ENCODE results near the gene GFRA1. TPM values are rescaled to one million over a fixed set of nuclear protein-coding genes. Genes with fewer than 3 reads are reported as not detected.

The GFRA1 gene
- total and polyA plus RNA-seq, 7 donors = under 0.01 to 115 (median 38.9) TPM

DNA sequence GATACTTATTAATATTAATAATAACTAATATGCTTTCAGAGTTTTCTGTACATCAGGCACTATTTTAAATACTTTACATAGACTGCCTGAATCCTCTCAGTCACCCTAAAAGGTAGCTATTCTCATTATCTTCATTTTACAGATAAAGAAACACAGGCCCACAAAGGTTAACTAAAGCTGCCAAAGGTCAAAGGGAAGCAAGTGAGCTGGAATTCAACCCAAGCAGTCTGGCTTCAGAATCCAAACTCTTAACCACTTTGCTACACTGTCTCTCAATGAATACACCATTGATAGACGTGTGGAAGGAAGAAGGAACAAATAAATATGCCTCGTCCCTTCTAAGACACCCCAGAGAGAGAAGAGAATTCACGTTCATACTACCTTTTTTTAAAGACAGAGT, 52.0 kb downstream of the GFRA1 start:
- Histone ChIP-seq H3K9me3 (no peaks in the 10 kb centered on the region), H3K4me3 (no peak overlapping the region), H3K4me1 (no peaks in the 10 kb centered on the region), H3K27me3 (no peaks in the 10 kb centered on the region), H3K36me3 (no peaks in the 10 kb centered on the region), H3K27ac (no peak overlapping the region)
- intact Hi-C loops (cut with DNase I) = no loop called here
- WGBS, 2 donors = 63 to 75% methylated on average over 3 of the region's 3 CpGs
- TF ChIP-seq POLR2A (IDR thresholded peaks at IDR 0.05) (no peak), EP300 (IDR thresholded peaks at IDR 0.05) (no peak), POLR2AphosphoS5 (IDR thresholded peaks at IDR 0.05) (no peak)
- TF ChIP-seq, protein P1, sequence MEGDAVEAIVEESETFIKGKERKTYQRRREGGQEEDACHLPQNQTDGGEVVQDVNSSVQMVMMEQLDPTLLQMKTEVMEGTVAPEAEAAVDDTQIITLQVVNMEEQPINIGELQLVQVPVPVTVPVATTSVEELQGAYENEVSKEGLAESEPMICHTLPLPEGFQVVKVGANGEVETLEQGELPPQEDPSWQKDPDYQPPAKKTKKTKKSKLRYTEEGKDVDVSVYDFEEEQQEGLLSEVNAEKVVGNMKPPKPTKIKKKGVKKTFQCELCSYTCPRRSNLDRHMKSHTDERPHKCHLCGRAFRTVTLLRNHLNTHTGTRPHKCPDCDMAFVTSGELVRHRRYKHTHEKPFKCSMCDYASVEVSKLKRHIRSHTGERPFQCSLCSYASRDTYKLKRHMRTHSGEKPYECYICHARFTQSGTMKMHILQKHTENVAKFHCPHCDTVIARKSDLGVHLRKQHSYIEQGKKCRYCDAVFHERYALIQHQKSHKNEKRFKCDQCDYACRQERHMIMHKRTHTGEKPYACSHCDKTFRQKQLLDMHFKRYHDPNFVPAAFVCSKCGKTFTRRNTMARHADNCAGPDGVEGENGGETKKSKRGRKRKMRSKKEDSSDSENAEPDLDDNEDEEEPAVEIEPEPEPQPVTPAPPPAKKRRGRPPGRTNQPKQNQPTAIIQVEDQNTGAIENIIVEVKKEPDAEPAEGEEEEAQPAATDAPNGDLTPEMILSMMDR (IDR thresholded peaks at IDR 0.05) = no peak
- no peak for DNase-seq

DNA sequence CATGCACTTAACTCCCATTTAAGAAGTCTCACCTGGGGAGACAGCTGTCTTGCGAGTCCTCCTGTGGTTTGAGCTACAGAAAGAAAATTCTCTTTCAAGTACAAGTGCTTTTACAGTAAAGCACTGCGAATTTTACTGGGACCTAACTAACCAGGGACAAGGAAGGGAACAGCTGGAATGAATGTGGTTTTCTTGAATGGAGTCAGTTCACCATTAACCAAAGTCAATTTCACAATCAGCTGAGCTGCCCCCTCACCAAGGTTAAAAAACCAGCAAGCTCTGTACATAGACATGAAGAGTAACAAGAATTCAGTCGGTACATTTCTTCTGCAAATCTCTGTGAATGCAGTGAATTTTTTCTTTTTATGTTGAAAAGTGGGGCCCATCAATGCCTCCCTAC, 56.3 kb downstream of the GFRA1 start:
- Histone ChIP-seq H3K36me3 (no peaks in the 10 kb centered on the region), H3K9me3 (no peaks in the 10 kb centered on the region), H3K4me1 (peaks cover 0 to 9% (median 2%) of the 10 kb centered on the region in 4 donors), H3K27ac (no peak overlapping the region), H3K4me3 (no peak overlapping the region), H3K27me3 (no peaks in the 10 kb centered on the region)
- TF ChIP-seq POLR2AphosphoS5 (IDR thresholded peaks at IDR 0.05) = no peak
- TF ChIP-seq EP300 (IDR thresholded peaks at IDR 0.05) = no peak
- TF ChIP-seq, protein P1 (IDR thresholded peaks at IDR 0.05) = no peak
- no peak for TF ChIP-seq POLR2A (IDR thresholded peaks at IDR 0.05)
- WGBS, 2 donors = 38 to 74% methylated on average over 3 of the region's 3 CpGs
- no peak for DNase-seq
- intact Hi-C loops (cut with DNase I) = no loop called here

DNA sequence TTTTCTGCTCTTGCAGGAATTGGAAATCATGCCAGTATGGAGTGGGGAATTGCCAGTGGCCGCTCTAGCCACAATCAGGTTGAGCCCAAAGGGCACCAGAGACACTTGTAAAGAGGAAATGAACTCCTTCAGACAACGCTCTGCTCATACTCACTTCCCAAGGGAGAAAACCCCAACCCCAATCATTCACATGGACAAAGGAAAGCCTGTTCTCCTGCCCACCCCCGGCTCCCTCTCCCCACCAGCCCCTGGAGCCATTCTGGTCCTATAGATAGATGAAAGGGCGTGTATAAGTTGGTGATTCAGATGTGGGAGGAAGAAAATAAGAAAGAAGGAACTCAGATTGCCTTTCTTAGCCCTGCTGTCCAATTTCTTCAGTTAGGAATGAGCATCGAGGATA, 57.4 kb downstream of the GFRA1 start:
- no peaks in the 10 kb centered on the region for H3K36me3 ChIP-seq
- WGBS, 2 donors = 43 to 58% methylated on average over 5 of the region's 5 CpGs
- no peaks in the 10 kb centered on the region for H3K9me3 ChIP-seq
- TF ChIP-seq, protein P1 (IDR thresholded peaks at IDR 0.05) = no peak
- no peak for TF ChIP-seq POLR2AphosphoS5 (IDR thresholded peaks at IDR 0.05)
- no peak for TF ChIP-seq POLR2A (IDR thresholded peaks at IDR 0.05)
- no peak for TF ChIP-seq EP300 (IDR thresholded peaks at IDR 0.05)
- no peaks in the 10 kb centered on the region for H3K27me3 ChIP-seq
- no peak overlapping the region for H3K4me3 ChIP-seq
- no peak for DNase-seq
- H3K4me1 ChIP-seq = peaks cover 0 to 20% (median 13%) of the 10 kb centered on the region in 4 donors
- intact Hi-C loops (cut with DNase I) = no loop called here
- no peak overlapping the region for H3K27ac ChIP-seq

DNA sequence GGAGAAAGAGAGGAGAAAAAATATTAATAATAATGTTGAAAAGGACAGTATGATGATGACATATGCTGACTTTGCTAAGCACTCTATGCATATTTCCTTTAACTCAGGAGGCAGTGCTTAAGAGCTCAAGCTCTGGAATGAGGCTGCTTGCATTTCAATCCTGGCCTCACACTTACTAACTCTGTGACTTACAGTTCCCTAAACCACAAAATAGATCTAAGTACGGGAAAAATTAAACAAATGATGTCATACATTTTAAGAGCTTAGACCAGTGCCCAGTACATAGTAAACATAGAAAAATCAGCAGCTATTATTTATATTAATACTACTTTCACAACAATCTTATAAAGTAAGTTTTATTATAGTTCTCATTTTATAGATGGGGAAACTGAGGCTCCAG, 61.3 kb downstream of the GFRA1 start:
- intact Hi-C loops (cut with DNase I) = no loop called here
- no peak for TF ChIP-seq POLR2AphosphoS5 (IDR thresholded peaks at IDR 0.05)
- TF ChIP-seq, protein P1 (IDR thresholded peaks at IDR 0.05) = no peak
- no peak for TF ChIP-seq EP300 (IDR thresholded peaks at IDR 0.05)
- TF ChIP-seq POLR2A (IDR thresholded peaks at IDR 0.05) = no peak
- peaks cover 0 to 28% (median 17%) of the 10 kb centered on the region in 4 donors for H3K4me1 ChIP-seq
- no peaks in the 10 kb centered on the region for H3K36me3 ChIP-seq
- H3K4me3 ChIP-seq = no peak overlapping the region
- no peaks in the 10 kb centered on the region for H3K27me3 ChIP-seq
- DNase-seq = no peak
- H3K9me3 ChIP-seq = no peaks in the 10 kb centered on the region
- H3K27ac ChIP-seq = no peak overlapping the region
- 14 to 51% methylated on average over 1 of the region's 1 CpG for WGBS, 2 donors
